Muscle of back (tissue), 11 donors: ENCODE results near the gene SEMA4D. TPM values are rescaled to one million over a fixed set of nuclear protein-coding genes. Genes with fewer than 3 reads are reported as not detected.

Source experiments
- DNase-seq, 3 donors: peaks; one replicate each; pipeline versions ENCODE4 v3.0.0 to v3.0.0-alpha.2; 2013
- polyA plus RNA-seq, 10 donors: library from polyadenylated mRNA; unstranded; fragments of 120-200 nt; gene quantifications; one replicate each; pipeline ENCODE4 v1.2.1, GENCODE V29; 2013; ENCODE audit not compliant: insufficient read length in 10 of 10

Gene SEMA4D
- polyA plus RNA-seq, 10 donors: 13.7 to 24.7 (median 21.4) TPM

DNA sequence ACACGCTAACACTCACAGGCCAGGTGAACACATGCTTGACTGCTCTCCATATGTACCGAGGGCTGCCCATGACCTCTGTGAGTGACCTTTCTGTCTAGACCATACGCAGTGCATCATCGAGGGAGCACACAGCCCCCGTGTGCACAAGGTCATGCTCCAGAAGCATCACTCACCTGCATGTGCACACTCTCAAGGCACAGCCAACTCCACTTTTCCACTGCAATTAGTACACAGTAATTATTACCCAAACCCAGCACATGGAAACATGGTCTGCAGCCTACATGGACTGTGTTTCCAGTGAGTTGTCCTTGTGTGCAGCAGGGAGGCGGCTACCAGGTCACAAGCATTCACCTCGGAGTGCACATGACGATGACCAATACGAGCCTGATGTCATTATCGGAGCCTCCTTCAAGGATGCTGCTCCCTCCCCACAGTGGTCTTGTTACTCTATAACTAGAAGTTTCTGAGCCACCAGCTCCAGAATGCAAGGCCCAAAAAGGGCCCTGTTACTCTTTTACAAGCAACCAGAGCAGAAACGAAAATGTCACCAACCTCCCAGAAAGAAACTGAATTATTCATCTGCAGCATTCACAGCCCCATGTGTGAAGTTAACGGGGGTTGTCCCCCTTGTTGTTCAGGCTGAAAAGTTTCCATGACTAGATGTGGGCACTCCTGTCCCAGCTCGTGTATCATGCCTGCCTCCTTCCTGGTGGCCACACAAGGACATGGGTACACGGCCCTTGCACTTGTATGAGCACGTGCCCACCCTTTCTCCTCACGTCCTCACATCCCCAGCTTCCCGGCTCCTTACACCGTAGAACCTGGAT lies 31.2 kb downstream of the SEMA4D start:
- DNase-seq: no peak

DNA sequence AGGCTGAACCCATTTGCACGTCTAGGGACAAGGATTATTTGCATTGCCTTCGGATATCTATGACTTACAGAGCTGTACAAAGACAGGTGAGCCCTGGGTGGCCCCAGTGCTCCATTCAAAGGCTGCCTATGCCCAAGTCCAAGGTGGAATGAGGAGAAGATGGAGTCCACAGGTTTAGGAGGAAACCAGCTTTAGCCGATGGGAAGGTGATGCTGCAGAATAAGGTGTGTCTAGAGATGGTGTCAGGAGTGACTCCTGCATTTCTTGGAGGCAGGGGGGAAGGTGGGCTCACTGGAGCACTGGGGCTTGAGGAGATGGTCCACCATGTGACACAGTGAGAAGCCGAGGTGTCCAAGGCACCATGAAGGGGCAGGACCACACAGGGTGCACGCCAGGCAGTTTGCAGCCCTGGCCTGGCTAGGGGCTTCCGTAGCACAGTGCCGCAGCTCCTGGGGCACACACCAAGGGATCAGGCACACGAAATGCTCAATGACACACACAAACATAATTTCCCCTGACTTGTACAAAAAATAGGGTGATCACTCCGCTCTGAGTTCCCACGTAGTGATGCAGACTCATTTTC lies 32.1 kb downstream of the SEMA4D start:
- DNase-seq: no peak

DNA sequence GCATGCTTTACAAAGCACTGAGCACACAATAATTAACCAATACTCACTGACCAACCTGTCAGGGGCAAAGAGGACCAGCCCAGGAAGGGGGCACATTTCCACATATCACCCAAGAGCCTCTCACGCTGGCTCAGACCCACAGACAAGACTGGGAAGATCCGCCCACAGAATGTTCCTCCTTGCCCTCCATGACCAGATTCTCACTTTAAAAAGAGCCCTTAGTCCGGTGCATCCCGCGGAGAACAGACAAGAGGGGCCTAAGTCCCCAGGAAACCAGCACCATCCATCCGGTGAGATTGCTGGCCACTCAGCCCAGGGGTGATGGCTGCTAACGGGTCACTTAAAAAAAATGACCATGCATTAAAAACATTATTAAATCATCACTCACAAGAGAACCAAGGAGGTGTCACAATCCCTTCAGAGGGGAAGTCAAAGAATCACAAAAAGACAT lies 32.9 kb downstream of the SEMA4D start:
- DNase-seq: no peak

DNA sequence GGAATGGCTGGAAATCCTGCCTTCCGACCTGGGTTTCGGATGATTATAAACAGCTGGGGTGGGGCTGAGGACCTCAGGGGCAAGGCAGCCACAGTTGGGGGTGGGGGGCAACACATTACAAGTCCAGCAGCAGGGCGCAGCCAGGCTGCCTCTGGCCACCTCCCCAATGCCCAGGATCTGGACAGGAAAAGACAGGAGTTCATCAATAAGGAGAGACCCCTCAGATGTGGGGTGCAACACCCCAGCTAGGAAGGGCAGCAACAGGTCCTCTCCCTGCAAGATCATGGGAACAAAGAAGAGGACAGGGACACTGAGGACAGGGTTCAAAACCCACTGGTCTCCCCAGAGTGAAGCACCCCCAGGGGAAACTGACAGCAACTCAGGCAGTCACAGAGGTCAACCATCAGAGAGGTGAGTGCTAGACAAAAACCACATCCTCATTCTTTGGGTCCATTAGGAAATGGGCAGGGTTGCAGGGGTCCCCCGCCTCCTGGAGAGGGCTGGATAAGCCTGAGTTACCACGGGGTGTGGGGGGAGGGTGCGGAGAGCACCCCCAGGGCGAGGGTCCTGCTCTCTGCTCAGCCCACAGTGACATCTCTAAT lies 33.5 kb downstream of the SEMA4D start:
- no peak for DNase-seq

DNA sequence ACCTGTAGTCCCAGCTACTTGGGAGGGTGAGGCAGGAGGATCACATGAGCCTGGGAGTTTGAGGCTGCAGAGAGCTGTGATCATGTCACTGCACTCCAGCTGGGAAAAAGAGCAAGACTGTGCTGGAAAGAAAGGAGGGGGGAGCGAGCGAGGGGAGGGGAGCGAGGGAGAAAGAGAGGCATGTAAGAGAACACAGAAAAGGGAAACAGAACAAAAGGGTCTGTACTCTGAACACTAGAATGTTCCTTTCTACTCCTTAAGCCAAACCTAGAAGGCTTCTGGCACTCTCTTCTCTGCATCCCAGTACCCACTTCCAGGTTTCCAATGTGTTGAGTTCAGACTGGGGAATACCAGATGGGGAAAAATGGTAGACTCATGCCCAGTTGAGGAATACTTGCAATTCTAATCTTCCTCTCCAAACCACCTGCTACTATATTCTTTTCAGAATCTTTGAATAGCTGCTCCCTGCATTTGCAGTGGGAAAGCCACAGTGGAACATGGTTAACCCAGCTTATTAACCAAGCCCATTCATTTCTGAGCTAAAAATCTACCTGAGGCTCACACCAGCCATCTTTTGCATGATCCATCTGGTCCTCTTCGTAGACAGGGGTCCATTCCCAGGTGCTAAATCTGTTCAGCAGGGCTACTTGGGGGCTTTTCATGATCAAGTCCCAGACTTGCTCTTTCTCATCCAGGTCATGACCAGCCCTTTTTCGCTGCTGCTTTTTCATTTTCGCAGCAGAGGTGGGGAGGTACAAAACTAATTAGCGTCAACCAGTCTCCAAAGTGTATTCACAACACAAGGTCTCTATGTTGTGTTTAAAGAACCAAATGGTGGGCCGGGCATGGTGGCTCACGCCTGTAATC lies 34.9 kb downstream of the SEMA4D start:
- DNase-seq: no peak

DNA sequence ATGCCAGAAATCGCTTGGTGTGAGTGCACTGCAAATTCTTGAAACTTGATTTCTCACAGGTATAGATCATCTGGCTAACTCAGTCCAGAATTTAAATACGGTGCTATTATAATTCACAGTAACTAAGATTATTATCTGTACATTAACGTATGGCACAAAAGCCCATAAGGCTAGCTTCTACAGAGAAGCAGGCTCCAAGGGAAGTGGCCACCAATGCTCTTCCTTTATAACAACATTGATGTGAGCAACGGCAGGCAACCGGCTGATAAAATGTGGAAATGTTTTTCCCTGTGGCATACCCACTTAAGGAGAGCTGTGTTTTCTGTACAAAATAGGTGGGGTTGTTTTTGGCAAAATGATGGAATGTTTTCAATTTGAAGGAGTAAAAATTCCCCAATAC lies 35.7 kb downstream of the SEMA4D start:
- no peak for DNase-seq

DNA sequence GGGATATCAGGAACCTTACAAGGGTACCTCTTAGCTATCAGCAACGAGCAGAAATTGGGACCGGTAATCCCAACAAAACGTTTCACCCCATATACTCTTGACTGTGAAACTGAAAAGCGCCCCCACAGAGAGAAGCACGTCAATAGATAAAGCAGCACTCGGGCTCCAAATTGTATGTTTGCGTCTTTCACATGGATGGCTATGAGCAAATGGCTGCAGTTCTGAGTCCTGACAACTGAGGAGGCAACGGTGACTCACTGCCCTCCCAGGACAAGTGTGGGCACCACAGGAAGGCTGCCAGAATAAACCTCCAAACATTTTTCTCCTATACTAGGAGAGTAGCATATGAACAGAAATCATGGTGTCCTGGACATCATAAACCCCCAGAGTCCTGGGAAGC lies 36.6 kb downstream of the SEMA4D start:
- no peak for DNase-seq

DNA sequence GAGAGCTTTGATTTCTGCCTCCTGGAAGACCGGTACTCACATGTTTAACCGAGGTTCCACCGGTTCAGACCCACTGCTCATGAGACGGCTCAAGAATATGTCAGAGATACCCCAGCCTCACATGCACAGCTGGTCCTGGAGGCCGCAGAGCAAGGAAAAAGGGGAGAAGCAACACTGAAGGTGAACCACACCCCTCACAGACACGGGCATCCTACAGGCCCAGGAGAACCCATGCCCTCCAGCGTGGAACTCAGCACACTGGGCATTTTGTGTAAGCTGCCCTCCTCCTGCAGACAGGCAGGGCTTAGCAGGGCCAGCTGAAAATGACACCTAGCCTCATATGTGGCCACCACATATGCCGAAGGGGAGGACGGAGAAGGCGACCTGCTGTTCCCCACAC lies 37.4 kb downstream of the SEMA4D start:
- DNase-seq: no peak

DNA sequence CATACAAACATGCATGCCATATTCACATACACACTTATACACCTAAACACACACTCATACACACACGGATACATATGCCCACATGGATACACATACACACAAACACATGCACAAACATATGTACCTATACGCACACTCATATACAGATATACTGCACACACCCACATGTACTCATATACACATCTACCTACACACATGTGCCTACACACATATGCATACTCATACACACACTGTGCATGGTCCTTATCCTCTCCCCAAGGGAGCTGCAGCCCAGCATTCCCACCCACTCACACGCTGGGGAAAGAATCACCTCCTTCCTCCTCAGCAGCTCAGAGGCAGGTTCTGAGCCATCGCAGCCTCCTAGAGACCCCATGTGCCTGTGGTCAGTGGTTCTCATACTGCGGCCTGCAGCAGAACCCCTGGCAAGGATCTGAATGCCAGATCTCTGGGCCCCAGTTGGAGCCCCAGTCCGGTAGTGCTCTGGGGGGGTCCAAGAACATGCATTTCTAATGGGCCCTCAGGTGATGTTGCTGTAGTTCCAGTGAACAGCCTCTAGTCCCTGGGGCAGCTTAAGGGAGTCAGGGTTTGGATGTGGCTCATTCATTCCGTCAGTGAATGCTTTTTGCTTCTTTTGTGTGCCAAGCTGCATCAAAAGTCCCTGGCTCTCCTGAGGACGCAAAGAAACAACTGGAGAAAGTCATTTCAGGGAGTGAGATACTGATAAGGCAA lies 39.0 kb downstream of the SEMA4D start:
- no peak for DNase-seq

DNA sequence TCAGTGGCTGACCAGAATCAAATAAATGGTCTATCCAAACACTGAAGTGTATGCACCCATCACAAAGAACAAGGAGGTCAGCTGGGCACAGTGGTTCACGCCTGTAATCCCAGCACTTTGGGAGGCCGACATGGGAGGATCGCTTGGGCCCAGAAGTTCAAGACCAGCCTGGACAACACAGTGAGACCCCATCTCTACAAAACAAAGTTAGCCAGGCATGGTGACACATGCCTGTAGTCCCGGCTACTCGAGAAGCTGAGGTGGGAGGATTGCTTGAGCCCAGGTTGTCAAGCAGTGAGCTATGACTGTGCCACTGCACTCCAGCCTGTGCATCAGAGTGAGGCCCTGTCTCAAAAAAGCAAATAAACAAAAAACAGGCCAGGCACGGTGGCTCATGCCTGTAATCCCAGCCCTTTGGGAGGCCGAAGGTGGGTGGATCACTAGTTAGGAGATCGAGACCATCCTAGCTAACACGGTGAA lies 40.5 kb downstream of the SEMA4D start:
- DNase-seq: no peak

DNA sequence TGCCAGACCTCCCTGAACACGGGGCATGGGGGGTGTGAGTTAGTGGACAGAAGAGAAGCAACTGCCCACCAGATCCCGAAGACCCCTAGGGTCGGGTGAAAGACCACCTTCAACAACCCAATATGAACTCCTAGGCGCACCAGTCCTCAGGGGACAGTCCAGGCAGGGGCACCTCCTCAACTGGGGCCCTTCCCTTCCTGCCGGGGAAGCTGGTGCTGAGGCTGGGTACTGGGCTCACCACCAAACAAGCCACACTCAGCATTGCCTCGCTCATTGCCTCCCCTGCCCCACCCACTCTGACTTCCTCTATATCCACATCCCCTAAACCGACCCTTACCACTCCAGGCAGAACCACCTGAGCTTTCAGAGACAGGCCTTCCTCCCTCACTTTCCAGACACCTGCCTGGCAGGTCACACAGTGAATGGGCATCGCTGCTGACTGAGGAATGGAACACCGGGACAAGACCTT lies 42.5 kb downstream of the SEMA4D start:
- no peak for DNase-seq

DNA sequence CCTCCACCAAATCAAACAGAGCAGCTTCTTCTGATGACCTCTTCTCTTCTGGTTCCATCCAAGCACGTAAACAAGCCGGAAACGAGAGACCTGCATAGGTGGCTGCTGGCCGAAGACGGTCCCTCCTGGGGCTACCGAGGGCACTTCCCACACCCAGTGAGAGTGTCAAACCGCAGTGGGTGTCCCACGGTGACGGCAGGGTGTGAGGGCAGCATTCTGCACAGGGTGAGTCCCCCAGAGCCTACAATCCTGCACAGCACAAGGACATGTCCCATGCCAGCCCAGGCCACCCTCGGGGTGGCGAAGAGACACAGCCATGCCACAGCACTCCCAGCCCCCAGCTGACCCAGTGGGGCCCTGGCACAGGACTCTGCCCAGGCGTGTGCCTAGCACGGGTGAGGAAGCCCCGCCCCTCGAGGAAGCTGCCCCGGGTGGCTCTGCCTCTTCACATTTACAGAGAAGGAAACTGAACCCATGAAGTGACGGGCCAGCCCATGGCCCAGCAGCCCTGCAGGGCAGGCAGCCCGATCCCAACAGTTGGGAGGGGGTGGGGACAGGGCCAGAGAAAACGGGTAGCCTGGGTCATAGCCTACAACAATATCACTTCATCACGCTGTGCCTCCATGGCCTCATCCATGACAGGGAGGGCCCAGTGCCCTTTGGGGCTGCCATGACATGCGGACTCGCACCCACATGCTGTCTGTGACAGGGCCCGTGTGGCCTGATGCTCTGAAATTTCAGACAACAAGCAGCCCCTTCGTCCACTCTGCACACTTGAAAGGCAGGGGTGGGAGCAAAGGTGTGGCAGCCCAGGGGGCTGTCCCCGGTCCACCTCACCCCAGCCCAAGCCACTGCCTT lies 43.2 kb downstream of the SEMA4D start:
- DNase-seq: no peak

DNA sequence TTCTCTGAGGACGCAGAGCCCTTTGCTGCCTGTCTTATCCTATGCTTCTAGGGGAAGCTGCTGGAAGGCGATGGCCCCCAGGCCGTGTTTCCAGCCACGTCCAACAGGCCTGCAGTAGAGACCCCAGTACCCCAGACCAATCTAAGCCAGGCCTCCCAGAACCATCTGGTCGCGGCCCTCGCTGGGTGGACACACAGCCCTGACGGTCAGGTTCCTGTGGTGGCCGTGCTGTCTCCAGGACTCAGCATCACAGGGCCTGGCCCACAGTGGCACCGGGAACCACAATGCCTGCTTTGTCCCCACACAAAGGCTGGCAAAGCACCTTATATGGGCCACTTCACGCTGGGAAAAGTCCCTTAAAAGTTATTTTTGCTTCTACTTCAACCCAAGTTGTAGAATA lies 44.5 kb downstream of the SEMA4D start:
- no peak for DNase-seq

DNA sequence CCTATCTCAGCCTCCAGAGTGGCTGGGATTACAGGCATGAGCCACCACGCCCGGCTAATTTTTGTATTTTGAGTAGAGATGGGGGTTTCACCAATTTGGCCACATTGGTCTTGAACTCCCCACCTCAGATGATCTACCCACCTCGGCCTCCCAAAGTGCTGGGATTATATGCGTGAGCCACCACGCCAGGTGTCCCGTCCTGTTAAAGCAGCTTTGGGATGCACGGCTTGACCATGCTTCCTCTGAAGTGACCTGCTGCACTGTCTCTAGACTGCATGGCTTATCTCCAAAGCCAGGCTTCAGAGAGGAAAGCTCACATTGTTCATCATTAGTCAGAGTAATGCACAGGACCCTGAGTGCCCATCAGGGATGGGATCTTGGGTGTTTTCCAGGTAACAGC lies 45.4 kb downstream of the SEMA4D start:
- DNase-seq: no peak

DNA sequence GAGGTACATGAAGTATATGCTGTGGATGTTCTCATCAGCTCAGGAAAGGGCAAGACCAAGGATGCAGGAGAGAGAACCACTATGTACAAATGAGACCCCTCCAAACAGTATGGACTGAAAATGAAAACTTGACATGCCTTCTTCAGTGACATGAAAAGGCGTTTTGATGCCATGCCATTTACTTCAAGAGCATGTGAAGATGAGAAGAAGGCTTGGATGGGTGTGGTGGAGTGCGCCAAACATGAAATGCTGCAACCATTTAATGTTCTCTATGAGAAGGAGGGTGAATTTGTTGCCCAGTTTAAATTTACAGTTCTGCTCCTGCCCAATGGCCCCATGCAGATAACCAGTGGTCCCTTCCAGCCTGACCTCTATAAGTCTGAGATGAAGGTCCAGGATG lies 47.7 kb downstream of the SEMA4D start:
- DNase-seq: no peak

DNA sequence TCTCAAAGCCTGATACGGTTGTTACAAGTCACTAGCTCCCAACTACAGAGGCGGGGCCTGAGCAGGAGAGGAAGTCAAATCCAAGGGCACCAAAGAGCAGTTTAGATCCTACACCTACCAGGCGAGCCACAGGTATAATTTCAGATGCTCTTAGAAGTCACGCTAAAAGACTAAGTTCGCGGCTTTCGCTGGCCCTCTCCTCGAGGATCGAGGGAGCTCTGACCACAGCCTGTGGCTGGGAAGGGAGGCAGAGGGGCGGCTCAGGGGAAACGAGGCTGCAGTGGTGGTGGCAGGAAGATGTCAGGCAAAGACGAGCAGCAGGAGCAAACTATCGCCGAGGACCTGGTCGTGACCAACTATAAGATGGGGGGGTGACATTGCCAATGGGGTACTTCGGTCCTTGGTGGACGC lies 48.6 kb downstream of the SEMA4D start:
- no peak for DNase-seq

DNA sequence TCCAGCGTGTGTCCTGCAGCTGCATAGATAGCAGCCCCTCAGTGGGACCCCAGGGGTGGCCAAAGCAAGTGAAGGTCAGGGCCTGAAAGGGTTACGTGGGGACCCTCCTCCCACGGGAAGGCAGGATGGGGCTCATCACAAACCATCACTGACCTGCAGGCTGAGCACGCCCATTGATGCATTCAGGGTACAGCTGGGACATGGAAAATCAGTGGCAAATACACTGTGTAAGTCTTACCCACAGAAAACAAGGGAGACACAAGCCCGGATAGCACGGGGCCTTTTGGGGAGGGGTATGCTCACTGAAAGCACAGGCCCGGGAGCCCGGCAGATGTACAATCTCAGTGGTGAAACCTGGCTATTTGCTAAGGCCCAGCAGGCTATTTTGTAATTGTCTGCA lies 49.1 kb downstream of the SEMA4D start:
- no peak for DNase-seq

DNA sequence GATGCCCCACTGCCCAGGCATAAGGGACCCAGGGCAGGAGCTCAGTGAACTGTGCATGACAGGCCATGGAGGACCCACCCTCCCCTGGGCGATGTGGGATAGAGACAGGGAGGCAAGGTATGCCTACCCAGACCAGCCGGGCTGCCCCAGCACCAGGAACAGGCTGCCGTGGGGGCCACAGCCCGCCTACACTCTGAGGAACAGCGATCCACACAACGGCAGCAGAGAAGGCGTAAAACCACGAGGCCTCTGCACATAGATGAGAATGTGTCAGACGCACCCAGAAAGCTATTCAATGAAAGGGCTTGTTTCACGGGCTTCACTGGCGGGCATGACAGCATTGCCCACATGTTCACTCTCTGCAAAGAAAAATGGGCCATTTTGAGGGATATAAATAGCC lies 49.5 kb downstream of the SEMA4D start:
- no peak for DNase-seq

DNA sequence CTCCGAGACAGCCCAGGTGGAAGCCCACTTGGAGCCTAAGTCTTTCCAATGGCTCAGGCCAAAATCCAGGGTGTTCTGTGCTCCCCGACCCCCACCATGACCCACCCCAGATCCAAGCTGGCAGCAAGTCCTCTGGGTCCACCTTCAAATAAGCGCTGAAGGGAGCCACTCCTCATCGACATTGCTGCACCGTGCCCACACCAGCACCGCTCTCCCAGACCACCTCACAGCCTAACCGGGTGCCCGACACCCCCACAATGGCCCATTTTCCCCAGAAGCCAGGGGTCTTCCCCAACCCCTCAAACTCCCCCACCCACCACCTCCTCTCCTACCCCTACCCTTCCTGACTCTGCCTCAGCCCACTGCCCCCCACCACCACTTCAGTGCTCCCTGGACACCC lies 50.5 kb downstream of the SEMA4D start:
- no peak for DNase-seq

DNA sequence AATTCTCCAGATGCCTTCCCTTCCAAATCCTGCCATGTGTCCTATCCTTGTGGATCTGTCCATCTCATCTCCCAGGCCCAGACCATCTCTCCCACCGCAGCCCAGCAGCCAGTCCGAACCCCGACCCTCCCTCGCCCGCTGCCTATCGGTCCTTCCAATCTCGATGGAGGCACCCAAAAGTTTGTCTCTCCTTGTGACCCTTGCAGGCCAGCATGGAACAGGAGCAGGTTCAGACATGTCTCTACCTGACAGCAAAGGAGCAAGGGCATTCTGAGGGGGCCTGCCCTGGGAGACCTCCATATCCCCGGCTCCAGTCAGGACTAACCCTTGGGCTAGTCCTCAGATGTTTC lies 51.0 kb downstream of the SEMA4D start:
- DNase-seq: no peak
